NB4 (cell line): ENCODE measurements around the gene KCNT2.
A peak's percentile ranks its signal among the peaks of the same experiment; 100 is the strongest.

Source experiments
- DNase-seq: peaks from one replicate; pipeline ENCODE4 v3.0.0; 2010; ENCODE audit warnings: low read depth
- H3K4me3 ChIP-seq: one replicate; pipeline ENCODE4 v1.5.1; 2011; ENCODE audit warnings: mild to moderate bottlenecking, low read depth, low read length, moderate library complexity
- CTCF ChIP-seq: IDR thresholded peaks from one replicate; pipeline ENCODE4 v1.5.1; 2012; ENCODE audit warnings: low read depth, low read length
- MAX ChIP-seq: IDR thresholded peaks from 2 replicates; pipeline ENCODE4 v1.6.1; 2011; ENCODE audit warnings: low read depth, low read length
- MYC ChIP-seq: IDR thresholded peaks from 2 replicates; pipeline ENCODE4 v1.6.1; 2011; ENCODE audit warnings: low read depth, low read length
- POLR2A ChIP-seq: IDR thresholded peaks from 2 replicates; pipeline ENCODE4 v1.6.1; 2011; ENCODE audit warnings: mild to moderate bottlenecking; ENCODE audit not compliant: insufficient read length; ENCODE audit errors: extremely low read depth

The KCNT2 gene

GRCh38 chr1:196412326-196412725, 195.9 kb downstream of the KCNT2 start:
- TF ChIP-seq POLR2A: no peak
- TF ChIP-seq MAX: no peak
- TF ChIP-seq CTCF: no peak
- TF ChIP-seq MYC: no peak
- H3K4me3 ChIP-seq: no peak overlapping the region
- no peak for DNase-seq

GRCh38 chr1:196410768-196411167, 197.5 kb downstream of the KCNT2 start:
- DNase-seq: no peak
- TF ChIP-seq CTCF: no peak
- TF ChIP-seq POLR2A: no peak
- TF ChIP-seq MAX: no peak
- no peak for TF ChIP-seq MYC
- H3K4me3 ChIP-seq: no peak overlapping the region

GRCh38 chr1:196409586-196409985, 198.7 kb downstream of the KCNT2 start:
- no peak overlapping the region for H3K4me3 ChIP-seq
- peak; percentile 6 for DNase-seq
- no peak for TF ChIP-seq POLR2A
- no peak for TF ChIP-seq CTCF
- no peak for TF ChIP-seq MYC
- no peak for TF ChIP-seq MAX

GRCh38 chr1:196407358-196408051, 200.7 kb downstream of the KCNT2 start:
- H3K4me3 ChIP-seq: no peak overlapping the region
- DNase-seq: no peak
- no peak for TF ChIP-seq CTCF

- no peak for DNase-seq
- TF ChIP-seq POLR2A: no peak
- no peak for TF ChIP-seq MAX
- H3K4me3 ChIP-seq: no peak overlapping the region
These were observed 202.4 kb downstream of the KCNT2 start for GRCh38 chr1:196405839-196406238.

- no peak overlapping the region for H3K4me3 ChIP-seq
- no peak for DNase-seq
- TF ChIP-seq CTCF (no peak), MYC (no peak), POLR2A (no peak), MAX (no peak)
These were observed 204.2 kb downstream of the KCNT2 start for GRCh38 chr1:196403803-196404690.
